HG03442 (cell line): ENCODE data around the gene CCDC170.

ENCODE experiments used
- ATAC-seq: cut with Tn5 transposase; IDR thresholded peaks from one replicate; pipeline ENCODE4 v1.9.1; 2021; ENCODE audit warnings: mild to moderate bottlenecking, moderate library complexity; ENCODE audit not compliant: unreplicated experiment

The CCDC170 gene

GRCh38 chr6:151651639-151652038 is 157.8 kb downstream of the CCDC170 start:
- no peak for ATAC-seq

DNA sequence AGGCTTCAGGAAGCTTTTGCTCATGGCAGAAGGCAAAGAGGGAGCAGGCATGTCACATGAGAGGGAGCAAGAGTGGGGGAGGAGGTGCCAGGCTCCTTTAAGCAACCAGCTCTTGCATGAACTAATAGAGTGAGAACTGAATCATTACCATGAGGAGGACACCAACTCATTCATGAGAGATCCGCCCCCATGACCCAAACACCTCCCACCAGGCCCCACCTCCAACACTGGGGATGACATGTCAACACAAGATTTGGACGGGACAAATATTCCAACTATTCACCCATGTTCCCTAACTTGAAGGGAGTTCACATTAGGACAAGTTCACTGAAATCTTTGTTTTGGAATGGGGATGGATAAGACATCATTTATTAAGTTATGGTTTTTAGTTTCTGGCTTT is 158.5 kb downstream of the CCDC170 start:
- no peak for ATAC-seq

DNA sequence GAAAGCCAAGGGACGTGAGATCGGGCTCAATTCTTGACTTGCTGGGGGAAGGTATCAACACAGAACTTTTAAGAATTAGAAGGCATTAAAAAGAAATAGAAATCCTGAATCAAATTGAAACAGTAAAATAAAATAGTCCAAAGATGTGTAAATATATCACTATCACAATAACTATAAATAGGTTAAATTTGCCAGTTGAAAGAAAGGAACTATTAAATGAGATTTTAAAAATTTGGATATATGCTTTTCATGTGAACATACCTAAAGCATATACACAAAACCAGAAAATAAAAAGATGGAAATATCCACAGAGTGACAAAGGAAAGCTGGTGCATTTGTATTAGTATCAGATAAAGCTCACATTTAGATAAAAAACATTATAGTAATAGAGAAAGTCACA is 161.3 kb downstream of the CCDC170 start:
- no peak for ATAC-seq

DNA sequence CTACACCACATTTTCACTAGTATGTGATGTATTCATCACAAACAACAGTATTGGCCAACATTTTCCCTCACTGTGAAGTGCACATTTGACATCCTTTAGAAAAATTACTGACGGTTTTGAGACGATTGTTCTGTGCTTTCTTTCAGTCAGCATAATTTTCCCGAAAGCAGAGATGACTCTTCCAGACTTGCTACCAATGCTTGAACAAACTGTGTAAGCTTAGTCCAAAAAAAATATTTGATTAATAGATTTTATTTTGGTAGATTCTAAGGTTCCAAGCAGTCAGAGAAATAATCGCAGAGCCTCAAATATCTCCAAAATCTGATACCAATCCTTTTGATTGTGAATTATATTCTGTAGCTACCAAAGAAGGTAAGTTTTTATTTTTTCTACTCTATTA is 162.6 kb downstream of the CCDC170 start:
- no peak for ATAC-seq

DNA sequence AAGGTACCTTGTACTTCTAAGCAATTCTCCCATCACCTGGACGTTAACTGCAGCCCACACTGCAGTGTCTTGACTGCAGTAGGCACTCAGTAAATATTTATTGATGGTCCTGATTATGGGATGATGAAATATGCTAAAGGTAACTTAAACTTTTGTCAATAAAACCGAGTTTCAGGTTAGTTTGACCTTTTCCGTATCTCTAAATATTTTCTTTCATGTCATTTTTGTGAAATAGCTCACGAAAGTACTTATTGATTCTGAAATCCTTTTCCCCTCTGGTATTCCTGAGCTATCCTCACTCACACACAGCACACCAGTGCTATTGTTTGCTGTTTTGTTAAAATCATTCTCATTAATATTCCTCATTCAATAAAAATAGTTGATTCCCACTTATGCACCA is 164.3 kb downstream of the CCDC170 start:
- ATAC-seq: no peak

- no peak for ATAC-seq
Observed at GRCh38 chr6:151659212-151659611, 165.4 kb downstream of the CCDC170 start.

GRCh38 chr6:151661509-151661908 is 167.7 kb downstream of the CCDC170 start:
- ATAC-seq: no peak

- no peak for ATAC-seq
Observed at GRCh38 chr6:151661928-151662327, 168.1 kb downstream of the CCDC170 start.

GRCh38 chr6:151663559-151663958 is 169.7 kb downstream of the CCDC170 start:
- no peak for ATAC-seq

DNA sequence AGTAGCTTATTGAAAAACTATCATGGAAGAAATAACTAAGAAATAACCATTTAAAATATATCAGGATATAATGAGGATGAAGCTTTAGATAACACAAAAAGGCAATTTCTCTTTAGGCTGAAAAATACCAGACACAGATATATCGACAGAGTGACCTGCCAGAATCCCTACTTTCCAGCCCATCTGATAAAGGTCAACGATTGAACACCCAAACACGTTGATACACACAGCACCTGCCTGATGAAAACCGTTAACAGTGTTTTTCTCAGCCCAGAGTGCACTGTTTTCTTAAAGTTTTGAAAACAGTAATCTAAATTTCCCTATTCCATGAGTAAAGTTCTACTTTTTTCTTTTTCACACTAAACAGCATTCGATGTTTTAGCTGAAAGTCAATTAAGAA is 170.6 kb downstream of the CCDC170 start:
- ATAC-seq: no peak

- no peak for ATAC-seq
Observed at GRCh38 chr6:151665329-151665728, 171.5 kb downstream of the CCDC170 start.

DNA sequence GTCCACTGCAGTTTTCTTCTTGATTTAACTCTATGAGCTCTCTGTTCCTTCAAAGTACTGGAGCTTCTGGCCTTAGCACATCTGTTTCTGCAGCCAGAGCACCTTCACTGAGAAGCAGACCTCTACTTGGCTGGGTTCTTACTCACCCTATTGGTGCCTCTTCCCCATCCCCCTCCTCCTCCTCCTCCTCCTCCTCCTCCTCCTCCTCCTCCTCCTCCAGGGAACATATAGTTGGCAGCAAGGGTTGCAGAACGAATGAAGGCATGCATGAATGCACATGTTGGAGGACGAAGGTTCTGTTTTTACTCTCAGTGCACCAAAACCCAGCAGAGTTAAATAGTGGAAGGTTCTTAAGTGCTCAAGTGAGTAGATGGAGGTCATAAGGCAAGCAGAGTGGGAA is 172.7 kb downstream of the CCDC170 start:
- no peak for ATAC-seq

DNA sequence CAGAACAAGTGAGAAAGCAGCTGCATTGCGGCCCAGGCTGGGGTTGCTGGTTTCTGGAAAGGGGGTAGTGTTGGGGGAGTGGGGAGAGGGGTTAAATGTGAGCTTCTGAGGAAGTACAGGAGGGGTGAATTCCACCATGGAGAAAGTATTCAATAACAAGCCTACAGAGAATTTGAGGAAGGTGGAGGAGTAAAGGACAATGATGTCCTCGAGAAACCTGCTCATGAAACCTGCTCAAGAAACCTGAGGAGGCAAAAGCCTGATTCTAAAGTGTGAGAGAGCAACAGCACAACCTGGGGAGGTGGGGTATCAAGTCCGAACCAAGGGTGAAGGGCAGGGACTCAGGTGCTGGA is 175.4 kb downstream of the CCDC170 start:
- ATAC-seq: no peak

GRCh38 chr6:151670116-151670515 is 176.3 kb downstream of the CCDC170 start:
- ATAC-seq: no peak
